NCI-H524 treated with DMSO at 0.1 percent for 48 hours (cell line): ENCODE data around the gene CPTP.

Source experiments
- DNase-seq: peaks from one replicate; lab custom pipeline; 2025; lab: John Stamatoyannopoulos, UW

The CPTP gene

DNA sequence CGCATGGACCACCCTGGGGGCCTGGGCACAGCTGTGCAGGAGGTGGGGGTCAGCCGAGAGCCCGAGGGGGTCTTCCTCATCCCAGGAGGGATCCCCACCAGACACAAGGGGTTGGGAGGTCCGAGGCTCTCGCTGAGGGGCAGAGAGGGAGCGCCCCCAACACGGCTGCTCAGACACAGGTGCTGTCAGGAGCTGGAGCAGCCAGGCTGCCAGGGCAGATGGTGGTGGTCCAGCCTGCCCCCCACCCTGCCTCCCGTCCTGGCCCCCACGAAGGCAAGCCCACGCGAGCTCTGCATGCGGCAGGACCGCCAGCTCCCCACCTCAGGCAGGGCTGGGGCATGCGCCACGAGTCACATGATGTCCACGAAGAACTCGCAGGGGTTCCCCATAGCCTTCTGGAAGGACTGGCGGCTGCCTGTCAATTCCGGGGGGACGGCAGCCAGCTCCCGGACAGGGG is 11.2 kb downstream of the CPTP start:
- no peak for DNase-seq

DNA sequence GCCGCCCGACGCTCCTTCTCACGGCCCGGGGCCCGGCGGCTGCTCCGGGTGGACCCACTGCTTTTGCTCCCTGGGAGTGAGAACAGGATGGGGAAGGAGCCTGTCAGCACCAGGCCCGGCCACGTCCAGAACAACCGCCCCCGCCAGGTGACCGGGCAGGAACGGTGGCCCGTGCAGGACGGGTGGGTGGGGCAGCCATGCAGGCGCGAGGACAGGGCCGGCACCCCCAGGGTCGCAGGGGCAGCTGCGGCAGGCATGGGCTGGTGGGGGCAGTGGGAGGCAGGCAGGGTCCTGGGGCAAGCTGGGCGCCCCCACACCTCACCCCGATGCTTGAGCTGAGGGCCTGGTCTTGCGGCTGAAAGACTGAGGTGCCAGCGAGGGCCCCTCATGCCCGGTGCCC is 11.8 kb downstream of the CPTP start:
- DNase-seq, result no peak

DNA sequence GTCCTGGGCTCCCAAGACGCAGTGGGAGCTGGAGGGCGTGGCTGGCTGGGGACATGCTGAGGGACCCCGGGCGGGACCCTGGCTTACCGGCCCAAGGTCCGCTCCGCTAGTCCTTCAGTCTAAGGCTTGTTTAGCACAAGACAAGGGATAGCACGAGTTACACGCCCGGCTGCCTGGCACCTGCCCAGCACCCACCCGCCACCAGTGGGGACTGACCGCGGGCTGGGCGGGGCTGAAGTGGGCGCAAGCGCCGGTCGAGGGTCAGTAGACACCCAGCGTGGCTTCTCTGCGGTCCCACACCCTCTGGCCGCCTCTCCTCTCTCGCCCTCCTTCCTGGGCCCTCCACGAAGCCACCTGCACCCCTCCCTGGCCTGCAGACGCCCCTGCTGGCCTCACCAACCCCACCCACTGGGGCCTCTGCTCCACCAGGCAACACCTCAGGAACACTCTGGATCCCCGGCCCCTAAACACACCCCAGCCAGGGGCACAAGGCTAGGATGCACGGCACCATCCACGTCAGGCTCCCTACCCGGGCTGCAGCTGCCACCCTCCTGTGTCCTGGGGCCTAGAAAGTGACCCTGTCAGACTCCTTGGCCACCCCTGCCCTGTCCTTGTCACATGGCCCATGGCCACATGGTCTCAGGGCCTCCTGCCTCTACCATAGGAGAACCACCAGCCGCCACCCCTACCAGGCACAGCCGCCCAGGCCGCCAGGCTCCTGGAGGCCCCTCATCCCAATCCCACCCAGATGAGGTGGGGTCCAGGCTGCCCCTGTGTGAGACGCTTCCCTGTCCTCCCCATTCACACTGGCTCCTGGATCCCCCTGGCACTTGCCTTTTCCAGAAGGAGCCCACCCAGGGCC is 12.6 kb downstream of the CPTP start:
- DNase-seq, result no peak

DNA sequence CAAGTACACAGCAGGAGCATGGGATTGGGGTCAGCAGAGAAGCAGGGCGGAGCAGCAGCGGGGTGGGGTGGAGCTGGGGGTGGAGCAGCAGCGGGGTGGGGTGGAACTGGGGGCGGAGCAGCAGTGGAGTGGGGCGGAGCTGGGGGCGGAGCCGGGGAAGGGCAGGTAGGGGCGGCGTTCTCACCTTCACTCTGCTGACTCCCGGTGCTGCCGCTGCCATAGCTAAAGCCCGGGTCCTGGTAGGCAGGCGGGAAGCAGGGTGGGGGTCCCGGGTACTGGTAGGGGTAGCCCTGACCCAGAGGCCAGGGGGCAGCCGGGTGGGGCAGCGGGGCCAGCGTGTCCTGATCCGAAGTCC is 13.2 kb downstream of the CPTP start:
- no peak for DNase-seq

DNA sequence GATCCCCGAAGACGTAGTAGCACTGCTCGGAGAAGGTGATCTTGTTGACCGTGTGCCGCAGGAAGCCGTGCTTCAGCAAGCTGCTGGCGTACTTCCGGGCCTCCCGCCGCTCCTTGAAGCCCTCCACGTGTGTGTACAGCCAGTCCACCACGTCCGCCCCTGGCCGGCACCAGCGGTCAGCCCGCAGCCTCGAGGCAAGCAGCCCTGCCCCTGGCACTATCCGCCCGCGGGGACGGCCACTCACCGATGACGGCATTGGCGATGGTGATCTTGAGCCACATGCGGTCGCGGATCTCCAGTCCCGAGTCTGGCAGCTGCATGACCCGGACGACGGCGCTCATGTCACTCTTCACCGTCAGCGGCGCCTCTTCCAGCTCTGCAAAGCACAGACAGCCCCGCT is 13.7 kb downstream of the CPTP start:
- no peak for DNase-seq

DNA sequence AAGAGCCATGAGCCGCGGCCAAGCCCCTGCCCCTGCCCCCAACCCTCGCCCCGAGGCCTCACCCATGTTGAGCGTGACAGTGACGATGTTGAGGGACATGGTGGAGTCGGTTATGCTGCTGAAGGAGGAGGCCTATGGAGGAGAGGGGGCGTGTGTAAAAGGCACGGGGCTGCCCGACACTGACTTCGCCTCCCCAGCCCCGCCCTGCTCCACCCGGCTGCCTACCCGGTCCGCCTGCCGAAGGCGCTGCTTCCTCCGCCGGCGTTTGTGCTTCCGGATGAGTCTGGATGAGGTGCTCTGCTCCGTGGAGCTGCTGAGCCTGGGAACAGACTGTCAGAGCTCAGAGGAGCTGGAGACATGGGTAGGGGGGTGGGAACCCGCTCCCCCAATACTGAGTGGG is 15.6 kb downstream of the CPTP start:
- DNase-seq, result no peak

DNA sequence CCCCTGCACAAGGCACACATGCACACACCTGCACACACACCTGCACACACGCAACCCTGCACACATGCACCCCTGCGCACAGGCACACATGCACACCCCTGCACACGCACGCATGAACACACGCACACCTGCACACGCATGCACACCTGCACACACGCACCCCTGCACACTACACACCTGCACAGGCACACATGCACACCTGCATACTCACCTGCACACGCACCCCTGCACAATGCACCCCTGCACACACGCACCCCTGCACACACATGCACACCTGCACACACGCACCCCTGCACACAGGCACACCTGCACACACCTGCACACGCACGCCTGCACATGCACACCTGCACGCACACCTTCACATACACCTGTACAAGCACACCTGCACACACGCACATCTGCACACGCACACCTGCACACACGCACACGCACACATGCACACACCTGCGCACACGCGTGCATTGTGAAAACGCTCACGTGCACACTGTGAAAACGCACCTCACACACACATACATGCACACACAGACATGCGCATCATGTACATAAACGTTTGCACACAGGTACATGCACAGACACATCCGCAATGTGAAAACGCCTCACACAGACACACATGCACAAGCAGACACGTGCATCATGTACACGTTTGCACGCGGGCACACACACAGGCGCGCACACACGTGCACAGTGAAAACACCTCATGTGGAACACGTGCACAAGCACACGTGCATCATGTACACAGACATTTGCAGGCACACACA is 16.4 kb downstream of the CPTP start:
- DNase-seq, result no peak

DNA sequence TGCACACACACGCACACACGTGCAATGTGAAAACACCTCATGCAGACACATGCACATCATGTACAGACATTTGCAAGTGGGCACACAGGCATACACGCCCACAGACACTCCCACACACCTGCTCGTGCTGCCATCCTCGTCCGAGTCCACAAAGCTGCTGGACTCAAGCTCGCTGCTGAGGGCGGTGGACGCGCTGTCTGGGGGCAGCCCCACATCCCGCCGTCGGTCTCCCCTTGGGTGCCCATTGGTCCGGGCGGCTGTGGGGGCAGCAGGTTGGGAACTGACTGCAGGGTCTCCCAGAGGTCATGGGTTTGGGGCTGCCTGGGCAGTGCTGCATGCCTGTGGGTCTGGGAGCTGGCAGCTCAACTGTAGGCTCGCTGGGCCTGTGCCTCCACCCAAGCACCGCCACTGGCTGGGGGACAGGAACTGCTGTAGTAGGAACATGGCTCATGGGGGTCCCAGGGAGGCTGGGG is 17.0 kb downstream of the CPTP start:
- no peak for DNase-seq

DNA sequence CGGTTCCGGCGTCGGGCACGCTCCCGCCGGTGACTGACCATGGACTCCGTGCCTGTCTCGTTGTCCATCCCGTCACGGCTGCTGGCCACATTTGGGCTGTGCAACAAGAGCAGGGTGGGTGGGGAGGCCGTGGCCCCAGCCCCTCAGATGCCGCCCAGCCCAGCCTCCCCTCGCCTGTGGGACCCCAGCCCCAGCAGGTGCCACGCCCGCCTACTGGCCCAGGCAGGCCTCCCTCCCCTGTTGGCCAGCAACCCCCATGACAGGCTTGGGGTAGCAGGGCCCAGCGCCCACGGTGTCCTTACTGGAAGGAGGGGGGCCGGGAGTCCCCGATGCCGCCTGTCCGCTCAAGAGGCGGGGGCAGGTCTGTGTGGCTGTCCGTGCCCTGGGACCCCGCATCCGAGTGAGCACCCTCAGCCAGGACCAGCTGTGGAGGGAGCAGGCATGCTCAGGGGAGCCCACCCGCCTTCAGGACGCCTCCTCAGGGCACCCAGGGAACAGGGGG is 17.5 kb downstream of the CPTP start:
- DNase-seq, result no peak

DNA sequence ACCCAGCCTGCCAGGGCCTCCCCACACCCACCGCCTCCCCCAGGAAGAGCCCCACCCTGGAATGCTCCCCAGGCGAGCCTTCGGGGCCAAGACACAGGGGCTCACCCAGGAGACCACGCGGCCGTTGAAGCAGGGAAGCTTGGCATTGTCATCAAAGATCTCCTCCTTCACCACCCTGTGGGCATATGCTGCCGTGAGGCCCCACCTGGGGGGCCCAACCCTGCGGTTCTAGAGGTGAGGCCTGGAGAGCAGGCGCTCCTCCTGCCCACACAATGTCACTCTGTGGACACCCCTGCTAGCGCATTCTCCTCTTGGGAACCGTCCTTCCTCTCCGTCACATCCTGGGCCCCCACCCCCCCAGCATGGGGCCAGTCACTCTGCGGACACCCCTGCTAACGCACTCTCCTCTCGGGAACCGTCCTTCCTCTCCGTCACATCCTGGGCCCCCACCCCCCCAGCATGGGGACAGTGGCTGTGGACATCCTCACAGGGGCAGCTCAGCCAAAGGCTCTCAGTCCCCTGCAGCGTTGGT is 18.0 kb downstream of the CPTP start:
- DNase-seq, result no peak

DNA sequence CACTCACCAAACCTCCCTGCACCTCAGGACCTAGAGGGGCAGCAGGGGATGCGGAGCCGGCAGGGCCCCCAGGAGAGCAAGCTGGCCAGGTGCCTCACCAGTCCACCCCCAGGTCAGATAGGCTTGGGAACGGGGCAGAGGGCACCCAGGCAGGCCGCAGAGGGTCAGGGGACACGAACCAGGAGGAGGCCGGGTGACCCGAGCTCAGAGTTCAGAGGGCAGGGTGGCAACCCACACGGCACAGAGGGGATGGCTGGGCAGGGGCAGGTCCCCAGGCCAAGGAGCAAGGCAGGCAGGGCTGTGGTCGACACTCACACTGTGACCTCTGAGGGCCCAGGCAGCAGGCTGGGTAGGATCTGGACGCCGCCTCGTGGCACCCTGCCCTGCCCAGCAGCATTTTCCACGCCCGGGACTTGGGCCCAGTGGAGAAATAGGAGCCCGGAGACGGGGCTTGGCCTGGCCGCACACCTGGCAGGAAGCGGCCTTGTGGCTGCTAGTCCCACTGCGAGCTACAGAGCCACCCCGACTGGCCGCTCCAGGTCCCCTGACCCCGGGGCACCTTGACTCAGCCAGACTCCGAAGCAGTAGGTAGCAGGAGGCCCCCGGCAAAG is 19.3 kb downstream of the CPTP start:
- DNase-seq, result no peak

DNA sequence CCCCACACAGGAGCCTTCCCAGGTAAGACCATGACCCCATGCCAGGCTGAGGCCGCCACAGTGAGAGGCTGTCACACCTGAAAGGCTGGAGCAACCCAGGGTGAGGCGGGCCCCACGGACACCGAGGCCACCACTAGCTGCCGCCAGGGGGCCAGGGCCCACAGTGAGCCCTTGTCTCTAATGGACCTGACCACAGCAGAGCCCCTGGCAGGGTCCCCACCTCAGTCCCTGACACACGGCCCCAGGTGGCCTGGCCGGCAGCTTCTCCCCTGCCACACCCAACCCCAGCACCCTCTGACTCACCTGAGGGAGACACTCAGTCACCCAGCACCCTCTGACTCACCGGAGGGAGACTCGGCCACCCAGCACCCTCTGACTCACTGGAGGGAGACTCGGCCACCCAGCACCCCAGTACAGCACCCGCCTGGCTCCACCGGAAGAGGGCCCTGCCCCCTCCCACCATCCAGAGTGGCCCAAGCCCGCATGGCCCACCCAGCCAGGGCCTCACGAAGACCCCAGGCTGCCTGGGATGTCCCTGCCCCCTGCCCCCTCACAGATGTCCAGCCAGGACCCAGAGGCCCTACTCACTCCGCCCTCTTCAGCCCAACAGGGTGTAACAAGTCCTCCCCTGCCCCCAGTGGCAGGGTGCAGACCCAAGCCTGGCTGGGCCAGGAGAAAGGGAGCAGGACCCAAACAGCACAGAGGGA is 20.2 kb downstream of the CPTP start:
- DNase-seq, result no peak

DNA sequence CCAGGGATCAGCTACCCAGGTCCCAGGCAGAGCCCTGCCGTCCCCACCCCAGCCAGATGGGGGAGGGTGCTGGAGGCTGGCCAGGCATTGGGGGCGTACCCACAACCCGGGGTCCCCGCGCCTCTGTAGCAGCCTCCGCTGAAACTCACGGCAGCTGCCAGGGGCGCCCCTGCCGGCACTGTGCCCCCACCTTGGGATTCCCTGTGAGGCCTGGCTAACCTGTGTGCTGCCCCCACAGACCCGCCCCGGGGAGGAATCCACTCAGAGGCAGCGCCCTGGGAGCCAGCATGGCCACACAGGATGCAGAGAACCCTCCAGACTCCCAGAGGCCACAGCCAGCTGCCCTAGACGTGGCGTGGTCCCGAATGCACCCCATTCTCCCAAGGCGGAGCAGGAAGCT is 20.8 kb downstream of the CPTP start:
- DNase-seq, result no peak

DNA sequence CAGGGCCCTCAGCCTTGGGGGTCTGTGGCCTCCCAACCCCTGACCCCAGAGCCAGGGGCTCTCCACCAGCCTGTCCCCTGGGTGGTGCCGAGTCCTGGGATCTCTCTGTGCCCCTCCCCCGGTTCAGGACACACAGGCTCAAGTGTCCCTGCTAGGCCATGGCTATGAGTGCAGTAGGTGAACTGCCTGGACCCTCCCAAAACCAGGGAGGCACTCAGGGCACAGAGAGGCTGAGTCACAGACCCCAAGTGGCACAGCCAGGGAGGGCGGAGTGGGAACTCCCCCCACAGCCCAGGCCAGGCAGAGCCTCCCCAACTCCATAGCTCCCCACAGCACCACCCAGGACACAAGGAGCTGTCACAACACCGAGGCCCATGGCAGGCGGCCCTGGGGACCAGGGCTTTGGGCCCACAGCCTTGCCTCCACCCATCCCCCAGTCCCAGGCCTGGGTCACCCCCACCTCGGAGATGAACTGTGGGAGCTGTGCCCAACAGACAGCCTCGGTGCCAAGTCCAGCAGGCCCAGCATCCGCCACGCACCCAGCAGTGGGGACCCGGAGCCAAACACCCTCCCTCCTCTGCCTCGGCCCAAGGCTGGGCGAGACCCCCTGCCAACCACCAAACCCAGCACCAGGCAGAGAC is 21.4 kb downstream of the CPTP start:
- no peak for DNase-seq

DNA sequence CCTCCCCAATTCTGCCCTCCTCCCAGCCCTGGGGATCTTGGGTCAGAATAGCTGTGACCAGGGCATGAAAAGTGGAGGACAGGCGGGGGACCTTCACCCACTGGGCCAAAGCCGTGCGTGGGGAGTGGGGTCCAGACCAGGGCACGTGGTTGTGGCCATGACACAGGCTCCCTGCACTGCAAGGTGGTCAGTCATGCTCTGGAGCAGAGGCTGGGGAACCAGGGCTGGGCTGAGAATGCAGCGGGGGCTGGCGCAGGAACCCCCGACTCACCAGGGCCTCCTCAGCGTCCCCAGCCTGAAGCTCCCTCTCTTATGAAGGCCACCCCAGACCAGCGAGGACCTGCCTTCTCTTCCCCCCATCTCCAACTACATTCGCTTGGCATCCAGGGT is 21.9 kb downstream of the CPTP start:
- no peak for DNase-seq

DNA sequence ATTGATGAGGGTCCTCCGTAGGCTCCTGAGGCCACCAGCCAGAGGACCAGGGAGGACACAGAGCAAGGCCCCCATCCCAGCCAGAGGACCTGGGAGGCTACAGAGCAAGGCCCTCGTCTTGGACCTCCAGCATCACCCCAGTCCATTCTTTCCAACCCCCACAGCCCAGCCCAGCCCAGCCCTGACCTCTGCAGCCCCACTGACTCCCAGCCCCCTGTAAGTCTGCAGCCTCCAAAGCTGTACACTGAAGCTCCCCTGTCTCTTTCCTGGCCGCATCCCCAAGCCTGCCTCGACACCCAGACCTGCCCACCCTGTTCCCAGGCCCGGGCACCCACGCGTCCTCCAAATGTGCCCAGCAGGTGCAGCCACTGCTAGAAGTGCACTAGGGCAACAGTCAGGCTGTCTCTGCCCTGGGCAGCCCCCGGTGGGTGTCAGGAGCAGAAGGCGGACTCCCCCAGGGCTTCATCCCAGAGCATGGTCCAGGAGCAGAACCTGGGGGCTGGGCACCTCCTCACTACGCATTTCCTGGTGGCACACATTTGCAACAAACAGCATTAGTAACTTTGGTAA is 22.5 kb downstream of the CPTP start:
- DNase-seq, result no peak

DNA sequence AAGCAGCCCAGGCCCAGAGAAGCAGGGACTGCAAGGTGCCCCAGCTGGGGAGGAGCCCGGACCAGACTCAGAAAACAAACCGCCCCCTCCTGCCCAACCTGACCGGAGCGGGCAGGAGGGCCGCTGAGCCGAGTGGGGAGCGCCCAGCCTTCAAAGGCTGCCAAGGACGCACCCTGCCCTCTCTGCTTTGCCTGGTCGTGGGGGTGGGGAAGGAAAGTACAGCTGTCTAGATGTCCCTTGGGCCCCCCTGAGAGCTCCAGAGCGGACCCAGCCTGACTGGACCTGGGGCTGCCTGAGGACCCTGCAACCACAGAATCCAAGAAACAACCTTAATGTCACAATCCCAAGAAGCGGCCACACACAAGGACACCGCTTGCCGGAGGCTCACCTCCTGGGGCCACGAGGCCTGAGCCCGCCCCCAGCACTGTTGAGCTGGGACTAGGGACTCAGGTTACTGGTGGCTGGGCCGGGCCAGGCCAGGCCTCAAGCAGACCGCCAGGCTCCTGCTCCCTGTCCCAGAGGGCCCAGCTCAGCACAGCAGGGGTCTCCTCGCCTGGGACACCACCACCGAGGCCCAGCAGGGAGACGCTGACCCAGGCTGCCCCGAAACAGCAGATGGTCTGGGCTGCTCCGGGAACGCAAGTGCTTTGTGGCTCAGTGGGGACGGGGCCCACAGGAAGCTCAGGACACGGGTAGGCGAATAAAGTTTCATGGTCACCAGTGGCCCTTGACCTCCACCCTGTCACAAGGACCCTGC is 23.2 kb downstream of the CPTP start:
- DNase-seq, result no peak

DNA sequence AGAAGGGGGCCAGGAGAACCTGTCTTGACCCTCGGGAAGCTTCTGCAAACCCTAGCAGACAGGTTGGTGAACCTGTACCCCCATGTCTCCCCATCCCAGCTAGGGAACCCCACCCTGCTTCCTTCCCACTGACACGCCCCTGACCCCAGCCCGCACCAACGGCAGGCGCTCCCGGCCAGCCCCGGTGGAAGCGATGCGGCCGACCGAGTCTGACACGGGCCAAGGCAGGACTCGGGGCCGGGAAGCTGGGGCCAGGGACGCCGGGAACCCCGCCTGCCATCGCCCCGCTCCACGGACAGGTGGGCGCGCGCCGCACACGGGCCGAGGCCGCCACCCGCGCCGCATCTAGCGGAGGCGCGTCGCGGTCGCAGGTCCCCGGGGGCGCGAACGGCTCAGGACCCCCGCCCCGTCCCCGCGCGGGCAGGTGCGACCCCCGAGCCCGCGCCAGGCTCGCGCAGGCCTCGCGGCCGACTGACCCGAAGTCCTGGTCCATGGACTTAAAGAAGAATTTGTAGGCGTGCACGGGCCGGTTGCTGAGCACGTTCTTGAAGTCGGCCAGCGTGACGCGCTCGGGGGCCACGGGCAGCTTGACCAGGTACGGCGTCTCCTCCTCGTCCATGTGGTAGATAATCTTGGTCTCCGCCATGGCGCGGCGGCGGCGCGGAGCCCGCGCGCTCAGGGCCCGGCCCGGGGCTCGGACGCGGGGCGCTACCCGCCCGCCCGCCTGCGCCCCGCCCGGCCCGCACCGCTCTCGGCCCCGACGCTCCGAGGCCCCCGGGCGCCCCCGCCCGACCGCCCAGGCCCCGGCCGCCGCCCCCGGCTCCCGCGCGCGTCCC is 24.0 kb downstream of the CPTP start:
- DNase-seq, result no peak

DNA sequence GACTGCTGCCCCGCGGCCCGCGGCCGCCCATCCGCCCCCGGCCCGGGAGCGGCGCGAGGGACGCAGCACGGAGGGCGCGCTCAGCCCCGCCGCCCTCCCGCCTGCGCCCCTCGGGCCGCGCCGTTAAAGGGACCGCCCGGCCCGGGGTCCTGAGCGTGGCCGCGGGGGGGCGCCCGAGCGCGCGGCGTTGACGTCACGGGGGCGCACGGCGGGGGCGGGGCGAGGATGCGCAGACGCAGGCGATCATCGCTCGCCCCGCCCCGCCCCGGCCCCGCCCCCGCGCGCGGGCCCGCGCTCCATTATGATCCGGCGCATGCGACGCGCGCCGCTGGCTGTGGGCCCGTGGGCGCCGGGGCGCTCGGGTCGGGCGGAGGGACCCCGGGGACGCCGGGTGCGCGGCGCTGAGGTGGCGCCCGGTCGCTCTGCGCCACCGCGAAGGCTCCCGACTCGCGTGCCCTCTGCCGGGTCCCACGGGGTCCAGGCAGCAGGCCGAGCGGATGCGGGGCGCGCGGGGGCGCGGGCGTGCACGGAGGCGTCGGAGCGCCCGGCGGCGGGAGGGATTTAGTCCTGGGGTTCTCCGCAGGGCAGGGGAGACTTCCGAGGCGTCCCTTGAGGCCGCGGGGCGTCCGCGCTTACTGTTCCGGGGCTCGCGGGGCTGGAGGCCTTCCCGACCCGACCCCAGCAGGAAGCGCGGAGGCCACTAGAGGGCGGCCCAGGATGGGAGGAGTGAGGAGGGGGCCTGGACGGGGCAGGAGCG is 24.8 kb downstream of the CPTP start, which contains the start of gene DVL1:
Gene DVL1 (minus strand): TSS at position 163 of the 757 bp plus-strand sequence. CDS start 353 bp downstream, outside the sequence.
- DNase-seq, result no peak
